ENCODE results near the gene RPL27.
A peak's percentile ranks its signal among the peaks of the same experiment; 100 is the strongest.

RPL27 gene

GRCh38 chr17:43024407-43025289 lies 26.4 kb downstream of the RPL27 start, which contains the start of gene RND2:
Gene RND2, plus strand, starts transcription at chr17:43025231. Its CDS starts 117 bp downstream, at chr17:43025348.
- peak within 1 kb of the TSS; percentile 90 for H3K4me3 ChIP-seq (ENCODE audit: low read depth, low read length)
- H3K36me3 ChIP-seq (ENCODE audit: control insufficient read depth, insufficient read depth, low read length) = peaks cover 18% of the 10 kb centered on the region
- no peaks in the 10 kb centered on the region for H3K27me3 ChIP-seq (ENCODE audit: control insufficient read depth, insufficient read depth, low read length)
- H3K9ac ChIP-seq (ENCODE audit: low read length) = peak within 1 kb of the TSS; percentile 66
- no peaks in the 10 kb centered on the region for H3K9me3 ChIP-seq (ENCODE audit: control insufficient read depth, insufficient read depth, low read depth, low read length)
- H3K4me1 ChIP-seq (ENCODE audit: control insufficient read depth, insufficient read depth, low read length) = peaks cover 34% of the 10 kb centered on the region
- H3K27ac ChIP-seq (ENCODE audit: low read depth, low read length) = no peak within 1 kb of the TSS

- Histone ChIP-seq H3K27ac (ENCODE audit: low read depth, low read length) (no peak overlapping the region), H3K4me3 (ENCODE audit: low read depth, low read length) (peak overlapping the region; percentile 68), H3K9me3 (ENCODE audit: control insufficient read depth, insufficient read depth, low read depth, low read length) (no peaks in the 10 kb centered on the region), H3K27me3 (ENCODE audit: control insufficient read depth, insufficient read depth, low read length) (no peaks in the 10 kb centered on the region), H3K4me1 (ENCODE audit: control insufficient read depth, insufficient read depth, low read length) (peaks cover 33% of the 10 kb centered on the region), H3K36me3 (ENCODE audit: control insufficient read depth, insufficient read depth, low read length) (peaks cover 12% of the 10 kb centered on the region), H3K9ac (ENCODE audit: low read length) (peak overlapping the region; percentile 58)
Measured at GRCh38 chr17:43025290-43025657, 27.1 kb downstream of the RPL27 start.

- peak overlapping the region; percentile 68 for H3K4me3 ChIP-seq (ENCODE audit: low read depth, low read length)
- peaks cover 12% of the 10 kb centered on the region for H3K36me3 ChIP-seq (ENCODE audit: control insufficient read depth, insufficient read depth, low read length)
- no peaks in the 10 kb centered on the region for H3K9me3 ChIP-seq (ENCODE audit: control insufficient read depth, insufficient read depth, low read depth, low read length)
- no peaks in the 10 kb centered on the region for H3K27me3 ChIP-seq (ENCODE audit: control insufficient read depth, insufficient read depth, low read length)
- no peak overlapping the region for H3K27ac ChIP-seq (ENCODE audit: low read depth, low read length)
- H3K9ac ChIP-seq (ENCODE audit: low read length) = no peak overlapping the region
- peaks cover 31% of the 10 kb centered on the region for H3K4me1 ChIP-seq (ENCODE audit: control insufficient read depth, insufficient read depth, low read length)
Measured at GRCh38 chr17:43025766-43026537, 27.7 kb downstream of the RPL27 start.

- H3K4me1 ChIP-seq (ENCODE audit: control insufficient read depth, insufficient read depth, low read length) = peaks cover 37% of the 10 kb centered on the region
- no peak overlapping the region for H3K9ac ChIP-seq (ENCODE audit: low read length)
- H3K27me3 ChIP-seq (ENCODE audit: control insufficient read depth, insufficient read depth, low read length) = no peaks in the 10 kb centered on the region
- no peak overlapping the region for H3K27ac ChIP-seq (ENCODE audit: low read depth, low read length)
- H3K4me3 ChIP-seq (ENCODE audit: low read depth, low read length) = no peak overlapping the region
- H3K36me3 ChIP-seq (ENCODE audit: control insufficient read depth, insufficient read depth, low read length) = peaks cover 12% of the 10 kb centered on the region
- no peaks in the 10 kb centered on the region for H3K9me3 ChIP-seq (ENCODE audit: control insufficient read depth, insufficient read depth, low read depth, low read length)
Measured at GRCh38 chr17:43026595-43026994, 28.4 kb downstream of the RPL27 start.

- Histone ChIP-seq H3K4me1 (ENCODE audit: control insufficient read depth, insufficient read depth, low read length) (peaks cover 39% of the 10 kb centered on the region), H3K4me3 (ENCODE audit: low read depth, low read length) (no peak overlapping the region; the same call in 1 of the 2 replicates), H3K27me3 (ENCODE audit: control insufficient read depth, insufficient read depth, low read length) (no peaks in the 10 kb centered on the region), H3K36me3 (ENCODE audit: control insufficient read depth, insufficient read depth, low read length) (peaks cover 12% of the 10 kb centered on the region), H3K9ac (ENCODE audit: low read length) (no peak overlapping the region), H3K9me3 (ENCODE audit: control insufficient read depth, insufficient read depth, low read depth, low read length) (no peaks in the 10 kb centered on the region), H3K27ac (ENCODE audit: low read depth, low read length) (no peak overlapping the region)
Measured at GRCh38 chr17:43027091-43028032, 29.1 kb downstream of the RPL27 start.

GRCh38 chr17:43028221-43028861 lies 30.1 kb downstream of the RPL27 start:
- Histone ChIP-seq H3K4me3 (ENCODE audit: low read depth, low read length) (no peak overlapping the region), H3K9ac (ENCODE audit: low read length) (no peak overlapping the region), H3K27me3 (ENCODE audit: control insufficient read depth, insufficient read depth, low read length) (no peaks in the 10 kb centered on the region), H3K4me1 (ENCODE audit: control insufficient read depth, insufficient read depth, low read length) (peaks cover 41% of the 10 kb centered on the region), H3K9me3 (ENCODE audit: control insufficient read depth, insufficient read depth, low read depth, low read length) (no peaks in the 10 kb centered on the region), H3K27ac (ENCODE audit: low read depth, low read length) (no peak overlapping the region), H3K36me3 (ENCODE audit: control insufficient read depth, insufficient read depth, low read length) (peaks cover 12% of the 10 kb centered on the region)

GRCh38 chr17:43030137-43030767 lies 32.0 kb downstream of the RPL27 start:
- Histone ChIP-seq H3K4me3 (ENCODE audit: low read depth, low read length) (no peak overlapping the region), H3K9ac (ENCODE audit: low read length) (no peak overlapping the region), H3K36me3 (ENCODE audit: control insufficient read depth, insufficient read depth, low read length) (peaks cover 12% of the 10 kb centered on the region), H3K9me3 (ENCODE audit: control insufficient read depth, insufficient read depth, low read depth, low read length) (no peaks in the 10 kb centered on the region), H3K27me3 (ENCODE audit: control insufficient read depth, insufficient read depth, low read length) (no peaks in the 10 kb centered on the region), H3K4me1 (ENCODE audit: control insufficient read depth, insufficient read depth, low read length) (peaks cover 60% of the 10 kb centered on the region), H3K27ac (ENCODE audit: low read depth, low read length) (no peak overlapping the region)

GRCh38 chr17:43031666-43032065 lies 33.4 kb downstream of the RPL27 start:
- H3K4me3 ChIP-seq (ENCODE audit: low read depth, low read length) = no peak overlapping the region
- peaks cover 12% of the 10 kb centered on the region for H3K36me3 ChIP-seq (ENCODE audit: control insufficient read depth, insufficient read depth, low read length)
- no peak overlapping the region for H3K27ac ChIP-seq (ENCODE audit: low read depth, low read length)
- no peak overlapping the region for H3K9ac ChIP-seq (ENCODE audit: low read length)
- H3K27me3 ChIP-seq (ENCODE audit: control insufficient read depth, insufficient read depth, low read length) = no peaks in the 10 kb centered on the region
- peaks cover 69% of the 10 kb centered on the region for H3K4me1 ChIP-seq (ENCODE audit: control insufficient read depth, insufficient read depth, low read length)
- H3K9me3 ChIP-seq (ENCODE audit: control insufficient read depth, insufficient read depth, low read depth, low read length) = no peaks in the 10 kb centered on the region

- H3K36me3 ChIP-seq (ENCODE audit: control insufficient read depth, insufficient read depth, low read length) = no peaks in the 10 kb centered on the region
- peak overlapping the region; percentile 59 for H3K27ac ChIP-seq (ENCODE audit: low read depth, low read length)
- H3K9me3 ChIP-seq (ENCODE audit: control insufficient read depth, insufficient read depth, low read depth, low read length) = no peaks in the 10 kb centered on the region
- no peaks in the 10 kb centered on the region for H3K27me3 ChIP-seq (ENCODE audit: control insufficient read depth, insufficient read depth, low read length)
- H3K4me1 ChIP-seq (ENCODE audit: control insufficient read depth, insufficient read depth, low read length) = peaks cover 53% of the 10 kb centered on the region
- peak overlapping the region; percentile 74 for H3K9ac ChIP-seq (ENCODE audit: low read length)
- H3K4me3 ChIP-seq (ENCODE audit: low read depth, low read length) = peak overlapping the region; percentile 44
Measured at GRCh38 chr17:43033948-43034881, 36.0 kb downstream of the RPL27 start.

Data from HUES6 (cell line).